ENCODE data around the gene HRH1. TPM values are rescaled to one million over a fixed set of nuclear protein-coding genes. Genes with fewer than 3 reads are reported as not detected.

HRH1 gene
- total RNA-seq, 1 donor = 20.6 TPM

DNA sequence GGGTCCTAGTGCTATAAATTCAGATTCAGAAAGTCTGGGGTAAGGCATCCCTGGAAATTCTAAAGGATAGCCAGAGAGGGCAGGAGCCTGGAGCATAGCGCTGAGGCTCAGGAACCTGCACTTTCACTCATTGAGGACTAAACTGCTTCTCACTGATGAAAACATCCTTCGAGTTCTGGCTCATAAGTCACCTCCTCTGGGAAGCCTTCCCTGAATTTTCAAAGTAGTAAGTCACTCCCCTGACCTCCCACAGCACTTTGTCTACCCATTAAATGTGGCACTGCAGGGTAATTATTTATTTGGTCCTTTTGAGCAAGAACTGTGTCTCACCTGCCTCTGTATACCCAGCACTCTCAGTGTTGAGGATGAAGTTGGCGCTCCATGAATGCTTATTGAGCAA is 30.9 kb downstream of the HRH1 start:
- TF ChIP-seq, protein P1, sequence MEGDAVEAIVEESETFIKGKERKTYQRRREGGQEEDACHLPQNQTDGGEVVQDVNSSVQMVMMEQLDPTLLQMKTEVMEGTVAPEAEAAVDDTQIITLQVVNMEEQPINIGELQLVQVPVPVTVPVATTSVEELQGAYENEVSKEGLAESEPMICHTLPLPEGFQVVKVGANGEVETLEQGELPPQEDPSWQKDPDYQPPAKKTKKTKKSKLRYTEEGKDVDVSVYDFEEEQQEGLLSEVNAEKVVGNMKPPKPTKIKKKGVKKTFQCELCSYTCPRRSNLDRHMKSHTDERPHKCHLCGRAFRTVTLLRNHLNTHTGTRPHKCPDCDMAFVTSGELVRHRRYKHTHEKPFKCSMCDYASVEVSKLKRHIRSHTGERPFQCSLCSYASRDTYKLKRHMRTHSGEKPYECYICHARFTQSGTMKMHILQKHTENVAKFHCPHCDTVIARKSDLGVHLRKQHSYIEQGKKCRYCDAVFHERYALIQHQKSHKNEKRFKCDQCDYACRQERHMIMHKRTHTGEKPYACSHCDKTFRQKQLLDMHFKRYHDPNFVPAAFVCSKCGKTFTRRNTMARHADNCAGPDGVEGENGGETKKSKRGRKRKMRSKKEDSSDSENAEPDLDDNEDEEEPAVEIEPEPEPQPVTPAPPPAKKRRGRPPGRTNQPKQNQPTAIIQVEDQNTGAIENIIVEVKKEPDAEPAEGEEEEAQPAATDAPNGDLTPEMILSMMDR (IDR thresholded peaks at IDR 0.05; ENCODE audit: insufficient read depth, low read length) = no peak
- DNase-seq (ENCODE audit: low read depth) = no peak
- no peak overlapping the region for H3K4me3 ChIP-seq (ENCODE audit: low read depth, low read length)

DNA sequence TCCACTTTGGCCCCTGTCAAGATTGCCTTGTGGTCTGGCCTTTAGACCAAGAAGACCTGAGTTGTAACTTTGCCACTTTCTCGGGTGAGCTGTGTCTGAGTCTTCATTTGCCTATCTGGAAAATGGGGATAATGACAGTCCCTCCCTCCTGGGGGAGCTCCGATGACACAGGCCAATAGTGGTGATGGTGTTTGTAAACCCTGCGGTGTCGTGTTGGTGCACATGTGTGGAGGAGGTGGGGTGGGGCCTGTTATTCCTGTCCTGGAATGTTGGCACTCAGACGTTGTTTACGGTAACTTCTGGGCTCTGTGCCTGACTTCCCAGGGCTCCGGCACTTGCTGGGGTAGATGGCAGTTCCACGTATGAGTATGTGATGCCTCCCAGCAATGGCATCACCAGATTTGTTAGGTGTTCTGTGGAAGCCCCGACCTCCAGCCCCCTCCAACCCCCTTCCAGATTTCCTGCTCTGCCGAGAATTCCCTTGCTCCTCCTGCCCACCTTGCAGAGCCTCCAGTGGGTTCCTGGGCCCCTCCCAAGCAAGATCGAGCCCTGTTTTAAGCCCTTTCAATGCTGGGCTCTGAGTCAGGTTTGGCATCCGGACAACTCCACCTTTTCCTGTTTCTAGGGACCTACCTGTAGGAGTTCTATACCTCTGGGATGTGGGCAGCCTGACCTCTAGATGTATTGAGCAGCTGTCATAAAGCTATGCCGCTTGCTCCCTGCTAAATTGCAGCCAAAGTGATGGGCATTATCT is 31.4 kb downstream of the HRH1 start:
- H3K4me3 ChIP-seq (ENCODE audit: low read depth, low read length) = no peak overlapping the region
- TF ChIP-seq, protein P1 (IDR thresholded peaks at IDR 0.05; ENCODE audit: insufficient read depth, low read length) = no peak
- peak; percentile 99 for DNase-seq (ENCODE audit: low read depth)

DNA sequence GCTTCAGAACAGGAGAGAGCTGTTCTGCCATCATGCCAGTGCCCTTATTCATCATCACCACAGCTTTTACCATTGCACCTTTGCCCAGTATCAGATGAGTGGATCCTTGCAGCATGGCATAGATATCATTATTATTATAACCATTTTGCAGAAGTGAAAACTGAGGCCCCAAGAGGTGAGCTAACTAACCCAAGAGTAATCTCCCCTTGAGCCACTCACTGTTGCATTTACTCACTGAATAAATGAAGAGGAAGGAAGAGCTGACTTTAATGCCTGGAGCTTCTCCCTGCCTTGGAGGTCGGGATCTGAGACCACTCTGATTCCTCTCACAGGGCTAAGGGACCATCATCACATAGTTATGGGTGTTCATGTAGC is 32.0 kb downstream of the HRH1 start:
- DNase-seq (ENCODE audit: low read depth) = no peak
- TF ChIP-seq, protein P1 (IDR thresholded peaks at IDR 0.05; ENCODE audit: insufficient read depth, low read length) = no peak
- no peak overlapping the region for H3K4me3 ChIP-seq (ENCODE audit: low read depth, low read length)

DNA sequence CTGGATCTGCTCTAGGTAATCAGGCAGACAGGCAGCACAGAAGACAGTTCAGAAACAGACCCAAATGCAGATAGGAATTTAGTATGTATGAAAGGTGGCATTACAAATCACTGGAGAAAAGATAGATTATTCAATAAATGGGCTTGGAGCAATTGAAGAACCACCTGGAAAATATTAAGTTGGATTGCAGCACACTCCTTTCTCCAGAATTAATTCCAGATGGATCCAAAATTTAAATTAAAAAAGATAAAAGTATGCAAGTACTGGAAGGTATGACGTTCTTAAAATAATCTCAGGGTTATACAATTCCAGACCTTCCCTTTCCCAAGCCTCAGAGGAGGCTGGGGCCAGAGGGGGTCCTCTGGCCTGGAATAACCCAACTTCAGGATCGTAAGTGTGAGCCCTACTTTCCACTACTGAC is 32.5 kb downstream of the HRH1 start:
- peak; percentile 94 for DNase-seq (ENCODE audit: low read depth)
- H3K4me3 ChIP-seq (ENCODE audit: low read depth, low read length) = no peak overlapping the region
- TF ChIP-seq, protein P1 (IDR thresholded peaks at IDR 0.05; ENCODE audit: insufficient read depth, low read length) = no peak

DNA sequence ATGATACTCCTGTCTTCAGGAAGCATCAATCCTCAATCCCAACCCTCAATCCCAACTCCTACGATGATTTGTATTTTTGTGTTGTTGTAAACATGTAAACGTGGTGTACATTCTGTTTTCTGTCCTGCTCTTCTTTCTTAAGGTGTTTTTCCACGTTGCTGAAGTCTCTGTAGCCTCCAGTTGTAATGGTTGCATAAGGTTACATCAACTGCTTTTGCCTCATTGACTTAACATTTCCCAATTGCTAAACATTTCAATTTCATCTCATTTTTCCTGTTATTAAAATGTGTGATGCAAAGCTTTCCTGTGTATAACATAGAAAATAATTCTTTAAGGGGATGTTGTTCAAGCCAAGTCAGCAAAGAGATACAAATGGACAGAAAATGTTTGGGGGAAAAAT is 33.4 kb downstream of the HRH1 start:
- peak; percentile 84 for DNase-seq (ENCODE audit: low read depth)
- H3K4me3 ChIP-seq (ENCODE audit: low read depth, low read length) = no peak overlapping the region
- TF ChIP-seq, protein P1 (IDR thresholded peaks at IDR 0.05; ENCODE audit: insufficient read depth, low read length) = no peak

DNA sequence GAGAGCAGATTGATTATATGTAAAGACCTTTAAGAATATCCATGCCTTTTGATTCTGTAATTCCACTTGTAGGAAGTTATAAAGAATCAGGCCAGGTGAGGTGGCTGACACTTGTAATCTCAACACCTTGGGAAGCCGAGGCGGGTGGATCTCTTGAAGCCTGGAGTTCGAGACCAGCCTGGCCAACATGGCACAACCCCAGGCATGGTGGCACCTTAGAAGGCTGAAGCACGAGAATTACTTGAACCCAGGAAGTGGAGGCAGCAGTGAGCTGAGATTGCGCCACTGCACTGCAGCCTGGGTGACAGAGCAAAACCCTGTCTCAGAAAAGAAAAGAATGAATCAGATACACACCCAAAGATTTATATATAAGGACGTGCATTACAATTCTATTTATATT is 33.9 kb downstream of the HRH1 start:
- no peak overlapping the region for H3K4me3 ChIP-seq (ENCODE audit: low read depth, low read length)
- DNase-seq (ENCODE audit: low read depth) = no peak
- TF ChIP-seq, protein P1 (IDR thresholded peaks at IDR 0.05; ENCODE audit: insufficient read depth, low read length) = no peak

DNA sequence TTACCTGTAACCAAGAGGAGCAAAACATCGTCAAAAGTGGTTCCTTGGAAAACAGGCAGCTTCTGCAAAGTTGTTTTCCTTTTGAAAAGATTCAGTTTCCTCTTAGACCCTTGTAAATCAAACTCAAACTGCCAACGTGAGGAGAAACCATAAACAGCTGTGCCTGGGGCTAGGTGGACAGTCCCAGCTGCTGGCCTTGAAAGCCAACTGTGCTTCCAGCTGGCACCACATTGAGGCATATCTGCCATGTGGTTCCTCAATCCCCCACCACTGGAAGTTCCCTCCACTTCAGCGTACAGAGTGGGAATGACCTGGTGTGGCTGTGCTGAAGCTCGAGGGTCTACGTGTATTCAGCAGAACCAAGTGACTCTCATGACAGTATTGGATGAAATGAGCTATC is 40.9 kb downstream of the HRH1 start:
- no peak overlapping the region for H3K4me3 ChIP-seq (ENCODE audit: low read depth, low read length)
- peak; percentile 42 for DNase-seq (ENCODE audit: low read depth)
- TF ChIP-seq, protein P1 (IDR thresholded peaks at IDR 0.05; ENCODE audit: insufficient read depth, low read length) = no peak

Data from fibroblast of the aortic adventitia (primary cell).